ENCODE data around the gene HERC5.

GRCh38 chr4:88531549-88531948 lies 74.6 kb downstream of the HERC5 start:
- no peak for TF ChIP-seq CTCF (conservative IDR thresholded peaks at IDR 0.05)
- no peak for TF ChIP-seq EZH2 (IDR thresholded peaks at IDR 0.05; ENCODE audit: low read depth)
